Measurements from ENCODE around the gene FXYD2.
"Not testable (repeated sequence)": the region's sequence is repeated elsewhere in the genome, so short reads cannot be mapped to it uniquely, and the experiment has no call there.

FXYD2 gene

DNA sequence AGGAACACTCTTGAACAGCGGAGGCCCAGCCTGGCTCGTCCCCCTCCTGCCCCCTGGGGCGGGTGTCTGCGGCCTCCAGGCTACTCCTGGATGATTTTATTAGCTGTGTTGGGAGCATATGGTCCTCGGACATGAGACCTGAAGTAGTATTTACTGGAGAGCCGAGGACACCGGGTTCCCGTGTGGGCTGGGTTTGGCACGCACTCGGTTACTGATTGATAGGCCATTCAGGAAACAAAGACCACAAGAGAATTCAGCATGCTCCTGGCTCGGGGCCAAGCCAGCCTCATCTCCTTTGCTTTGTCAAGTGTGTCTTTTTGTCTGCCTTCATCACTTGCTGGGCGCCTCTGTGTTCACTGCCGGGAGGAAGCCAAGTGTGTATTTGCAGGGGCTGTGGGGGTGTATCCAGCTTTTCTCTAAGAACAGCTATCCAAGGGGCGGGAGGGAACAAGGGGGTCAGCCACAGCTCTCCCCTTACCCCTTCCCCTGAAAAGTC lies 9.7 kb downstream of the FXYD2 start:
- H3K27ac ChIP-seq, result no peak overlapping the region
- DNase-seq (ENCODE audit: low spot score), result no peak
- CTCF ChIA-PET, result interaction anchor here (0.6 to 6.8 kb wide), 2 partner anchors 388 to 672 kb away, joined by 5 to 84 read pairs; no protein-coding TSS in a partner anchor
- POLR2A ChIA-PET (ENCODE audit: low non-redundant PET), result no interaction called here
- TF ChIP-seq, protein P1, sequence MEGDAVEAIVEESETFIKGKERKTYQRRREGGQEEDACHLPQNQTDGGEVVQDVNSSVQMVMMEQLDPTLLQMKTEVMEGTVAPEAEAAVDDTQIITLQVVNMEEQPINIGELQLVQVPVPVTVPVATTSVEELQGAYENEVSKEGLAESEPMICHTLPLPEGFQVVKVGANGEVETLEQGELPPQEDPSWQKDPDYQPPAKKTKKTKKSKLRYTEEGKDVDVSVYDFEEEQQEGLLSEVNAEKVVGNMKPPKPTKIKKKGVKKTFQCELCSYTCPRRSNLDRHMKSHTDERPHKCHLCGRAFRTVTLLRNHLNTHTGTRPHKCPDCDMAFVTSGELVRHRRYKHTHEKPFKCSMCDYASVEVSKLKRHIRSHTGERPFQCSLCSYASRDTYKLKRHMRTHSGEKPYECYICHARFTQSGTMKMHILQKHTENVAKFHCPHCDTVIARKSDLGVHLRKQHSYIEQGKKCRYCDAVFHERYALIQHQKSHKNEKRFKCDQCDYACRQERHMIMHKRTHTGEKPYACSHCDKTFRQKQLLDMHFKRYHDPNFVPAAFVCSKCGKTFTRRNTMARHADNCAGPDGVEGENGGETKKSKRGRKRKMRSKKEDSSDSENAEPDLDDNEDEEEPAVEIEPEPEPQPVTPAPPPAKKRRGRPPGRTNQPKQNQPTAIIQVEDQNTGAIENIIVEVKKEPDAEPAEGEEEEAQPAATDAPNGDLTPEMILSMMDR (conservative IDR thresholded peaks at IDR 0.05; ENCODE audit: low read depth), result no peak

DNA sequence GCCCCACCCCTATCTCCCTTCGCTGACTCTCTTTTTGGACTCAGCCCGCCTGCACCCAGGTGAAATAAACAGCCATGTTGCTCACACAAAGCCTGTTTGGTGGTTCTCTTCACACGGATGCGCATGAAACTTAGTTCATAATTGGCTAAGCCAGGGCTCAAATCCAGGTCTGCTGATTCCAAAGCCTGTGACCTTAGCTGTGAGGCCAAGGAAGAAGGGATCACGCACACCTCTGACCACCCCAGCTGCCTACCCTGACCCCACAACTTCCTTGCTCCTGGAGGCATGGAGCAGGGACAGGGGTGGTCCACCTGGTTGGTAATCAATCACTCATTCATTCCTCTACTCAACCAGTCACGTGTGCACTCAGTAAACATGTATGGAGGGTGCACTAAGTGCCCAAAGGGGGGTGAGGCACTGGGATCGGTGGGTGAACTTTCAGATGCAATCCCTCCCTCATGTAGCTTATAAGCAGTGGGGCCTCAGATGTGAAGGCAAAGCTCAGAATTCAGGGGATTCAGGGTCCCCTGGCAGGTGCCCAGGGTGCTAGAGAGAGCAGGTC lies 10.3 kb downstream of the FXYD2 start:
- CTCF ChIA-PET, result interaction anchor here (0.6 to 6.8 kb wide), 2 partner anchors 388 to 672 kb away, joined by 5 to 84 read pairs; no protein-coding TSS in a partner anchor
- no peak overlapping the region for H3K27ac ChIP-seq
- no peak for DNase-seq (ENCODE audit: low spot score)
- POLR2A ChIA-PET (ENCODE audit: low non-redundant PET), result no interaction called here
- TF ChIP-seq, protein P1 (conservative IDR thresholded peaks at IDR 0.05; ENCODE audit: low read depth), result no peak

DNA sequence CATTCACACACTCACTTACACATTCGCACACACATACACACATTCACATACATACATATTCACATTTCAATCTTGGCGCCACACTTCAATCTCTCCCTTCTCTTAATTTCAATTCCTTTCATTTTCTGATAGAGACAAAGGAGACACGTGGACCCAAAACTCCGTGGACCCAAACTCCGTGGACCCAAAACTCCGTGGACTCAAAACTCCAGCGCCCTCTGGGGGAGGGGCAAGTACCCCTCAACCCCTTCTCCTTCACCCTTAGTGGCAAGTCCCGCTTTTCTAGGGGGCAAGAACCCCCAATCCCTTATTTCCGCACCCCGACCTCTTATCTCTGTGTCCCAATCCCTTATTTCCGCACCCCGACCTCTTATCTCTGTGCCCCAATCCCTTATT lies 14.5 kb downstream of the FXYD2 start:
- CTCF ChIA-PET, result interaction anchor here (0.7 to 3.7 kb wide), 2 partner anchors 383 to 398 kb away, joined by 4 to 56 read pairs; no protein-coding TSS in a partner anchor
- DNase-seq (ENCODE audit: low spot score); H3K27ac ChIP-seq; POLR2A ChIA-PET (ENCODE audit: low non-redundant PET): not testable (repeated sequence)

DNA sequence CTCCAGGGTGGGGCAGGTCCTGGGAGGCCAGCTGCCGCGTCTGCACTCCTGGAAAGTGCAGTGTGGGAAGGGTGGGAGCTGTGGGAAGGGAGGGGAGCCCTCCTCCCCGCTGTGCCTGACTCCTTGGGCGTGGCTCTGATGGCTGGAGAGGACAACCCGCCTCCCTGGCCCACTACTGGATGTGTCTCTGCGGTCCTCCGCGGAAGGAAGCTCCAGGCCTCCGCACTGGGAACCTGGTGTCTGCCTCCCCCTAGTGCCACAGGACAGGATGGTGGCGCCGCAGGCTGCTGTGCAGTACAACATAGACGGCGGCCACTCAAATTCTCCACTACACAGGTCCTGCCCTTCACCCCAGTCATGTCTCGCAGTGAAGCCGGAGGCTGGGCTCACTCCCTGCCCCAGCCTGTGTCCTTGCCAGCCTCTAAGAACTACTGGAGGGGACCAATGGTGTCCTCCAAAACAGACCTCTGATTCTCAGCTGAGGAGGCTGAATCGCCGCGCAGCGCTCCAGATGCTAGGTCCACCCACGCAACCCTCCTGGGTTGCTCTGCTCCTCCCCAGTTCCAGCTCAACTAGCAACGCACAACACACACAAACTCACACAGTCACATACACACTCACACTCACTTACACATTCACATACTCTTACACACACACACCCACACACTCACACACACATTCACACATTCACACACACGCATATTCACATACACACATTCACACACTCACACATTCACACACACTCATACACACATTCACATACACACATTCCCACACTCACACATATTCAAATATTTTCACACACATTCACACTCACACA lies 15.1 kb downstream of the FXYD2 start:
- TF ChIP-seq, protein P1 (conservative IDR thresholded peaks at IDR 0.05; ENCODE audit: low read depth), result no peak
- ChIA-PET POLR2A (ENCODE audit: low non-redundant PET) (no interaction called here), CTCF (interaction anchor here (0.6 to 3.7 kb wide), 8 partner anchors 7 to 432 kb away, joined by 3 to 56 read pairs (median 3); no protein-coding TSS in a partner anchor)
- H3K27ac ChIP-seq, result no peak overlapping the region
- DNase-seq (ENCODE audit: low spot score), result peak; percentile 41

DNA sequence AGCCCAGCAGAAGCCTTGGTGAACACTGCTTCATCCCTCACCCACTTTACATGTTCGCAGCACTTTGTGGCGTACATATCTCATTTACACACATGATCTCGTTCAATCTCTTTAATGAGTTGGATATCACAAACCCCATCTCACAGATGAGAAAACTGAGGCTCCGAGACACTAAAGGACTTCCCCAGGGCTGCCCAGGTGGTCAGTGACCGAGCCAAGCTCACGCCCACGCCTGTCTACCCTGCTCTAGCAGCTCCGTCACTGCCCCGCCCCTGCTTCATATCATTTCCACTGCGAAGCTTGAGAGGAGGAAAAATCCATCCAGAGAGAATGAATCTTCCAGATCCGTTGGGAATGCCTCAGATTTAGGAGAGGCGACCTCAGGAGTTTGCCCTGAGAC lies 15.8 kb downstream of the FXYD2 start:
- ChIA-PET CTCF (interaction anchor here (0.6 to 3.7 kb wide), 9 partner anchors 8 to 471 kb away, joined by 3 to 56 read pairs (median 3); no protein-coding TSS in a partner anchor), POLR2A (ENCODE audit: low non-redundant PET) (no interaction called here)
- H3K27ac ChIP-seq, result no peak overlapping the region
- DNase-seq (ENCODE audit: low spot score), result no peak
- TF ChIP-seq, protein P1 (conservative IDR thresholded peaks at IDR 0.05; ENCODE audit: low read depth), result no peak

DNA sequence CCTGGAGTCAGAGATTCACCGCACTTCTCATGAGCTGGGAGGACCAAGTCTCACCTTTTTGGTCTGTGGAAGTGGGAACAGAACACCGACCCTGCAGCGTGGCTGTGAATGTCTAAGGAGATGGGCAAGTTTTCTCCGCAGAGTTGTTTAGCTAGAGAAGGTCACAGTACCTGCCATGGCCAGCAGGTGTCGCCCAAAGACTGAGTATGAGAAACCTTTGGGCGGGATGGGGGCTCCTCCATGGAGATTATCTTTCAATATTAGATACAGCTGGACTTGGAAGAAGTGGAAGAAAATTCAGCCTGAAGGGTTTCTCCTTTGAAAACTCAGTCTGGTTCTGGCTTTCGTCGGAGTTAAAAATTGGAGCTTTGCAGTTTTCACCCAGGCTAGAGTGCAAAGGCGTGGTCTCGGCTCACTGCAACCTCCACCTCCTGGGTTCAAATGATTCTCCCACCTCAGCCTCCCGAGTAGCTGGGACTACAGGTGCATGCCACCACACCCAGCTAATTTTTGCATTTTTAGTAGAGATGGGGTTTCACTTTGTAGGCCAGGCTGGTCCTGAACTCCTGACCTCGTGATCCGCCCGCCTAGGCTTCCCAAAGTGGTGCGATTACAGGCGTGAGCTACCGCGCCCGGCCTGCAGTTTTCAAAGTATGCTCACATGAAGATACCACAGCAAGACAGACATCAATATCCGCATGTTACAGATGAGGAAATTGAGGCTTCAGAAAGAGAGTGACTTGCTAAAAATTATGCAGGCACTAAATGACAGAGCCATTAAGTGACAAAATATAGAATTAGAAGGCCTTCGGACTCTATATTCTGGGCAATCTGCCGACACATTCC lies 16.8 kb downstream of the FXYD2 start:
- ChIA-PET CTCF (interaction anchor here (0.5 to 3.7 kb wide), 15 partner anchors 9 to 1510 kb away, joined by 3 to 56 read pairs (median 4); no protein-coding TSS in a partner anchor), POLR2A (ENCODE audit: low non-redundant PET) (no interaction called here)
- DNase-seq (ENCODE audit: low spot score), result peak; percentile 58
- TF ChIP-seq, protein P1 (conservative IDR thresholded peaks at IDR 0.05; ENCODE audit: low read depth), result peak; percentile 76
- H3K27ac ChIP-seq, result no peak overlapping the region

Measured in RWPE1 (cell line).